Anterior cingulate cortex (tissue), 58 donors: ENCODE results near the gene DBF4B.
A peak's percentile ranks its signal among the peaks of the same experiment; 100 is the strongest.

Source experiments
- DNase-seq, 58 donors: peaks; one replicate each; lab custom pipeline; 2025; lab: John Stamatoyannopoulos, UW

The DBF4B gene

GRCh38 chr17:44793885-44794842 lies 85.7 kb downstream of the DBF4B start:
- peak in 1 of 58 donors; percentile 31 for DNase-seq

DNA sequence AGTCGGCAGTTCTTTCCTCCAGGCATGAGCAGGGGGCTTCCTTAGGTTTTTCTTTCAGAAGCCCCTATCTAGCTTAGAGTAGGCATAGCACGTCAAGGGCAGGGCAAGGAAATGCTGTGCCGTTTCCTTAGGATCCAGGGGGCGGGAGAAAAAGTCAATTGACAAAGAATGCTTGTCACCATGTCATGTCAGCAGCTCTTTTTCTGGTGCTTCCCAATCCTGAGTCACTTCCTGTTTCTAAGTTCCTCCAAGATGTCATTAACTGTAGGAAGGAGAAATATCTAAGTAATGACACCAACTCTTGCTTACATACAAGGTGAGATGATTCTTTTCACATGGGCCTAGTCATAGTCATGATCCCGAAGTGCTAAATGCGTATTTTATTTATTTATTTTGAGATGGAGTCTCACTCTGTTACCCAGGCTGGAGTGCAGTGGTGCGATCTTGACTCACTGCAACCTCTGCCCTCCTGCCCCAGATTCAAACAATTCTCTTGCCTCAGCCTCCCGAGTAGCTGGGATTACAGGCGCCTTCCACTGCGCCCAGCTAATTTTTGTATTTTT lies 86.5 kb downstream of the DBF4B start:
- DNase-seq = no peak

DNA sequence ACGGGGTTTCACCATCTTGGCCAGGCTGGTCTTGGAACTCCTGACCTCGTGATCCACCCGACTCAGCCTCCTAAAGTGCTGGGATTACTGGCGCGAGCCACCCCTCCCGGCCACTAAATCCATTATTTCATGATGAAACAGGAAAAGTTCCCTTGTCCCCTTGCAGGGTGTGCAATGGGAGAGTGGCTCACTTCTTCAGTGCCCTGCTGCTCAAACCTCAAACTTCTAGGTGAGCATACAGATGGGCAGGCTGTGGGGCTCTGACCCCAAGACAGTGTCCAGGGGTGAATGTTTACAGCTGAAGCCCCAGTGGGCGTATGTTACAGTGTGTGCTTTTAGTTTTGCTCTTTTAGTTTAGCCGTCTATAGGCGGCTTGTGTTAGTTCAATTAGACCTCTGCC lies 87.0 kb downstream of the DBF4B start:
- no peak for DNase-seq

- DNase-seq = no peak
Observed at GRCh38 chr17:44795928-44796327, 87.5 kb downstream of the DBF4B start.

GRCh38 chr17:44796731-44797130 lies 88.3 kb downstream of the DBF4B start:
- no peak for DNase-seq

GRCh38 chr17:44797802-44798201 lies 89.3 kb downstream of the DBF4B start:
- DNase-seq = no peak

- no peak for DNase-seq
Observed at GRCh38 chr17:44798356-44798755, 89.9 kb downstream of the DBF4B start.
